GM12872 (cell line): ENCODE data around the gene JCHAIN.

ENCODE experiments used
- TF ChIP-seq, protein P1 (sequence below): IDR thresholded peaks from 3 replicates; pipeline ENCODE4 v1.5.1; 2011; ENCODE audit warnings: low read depth, mild to moderate bottlenecking, low read length, moderate library complexity; ENCODE audit not compliant: insufficient read depth

JCHAIN gene

DNA sequence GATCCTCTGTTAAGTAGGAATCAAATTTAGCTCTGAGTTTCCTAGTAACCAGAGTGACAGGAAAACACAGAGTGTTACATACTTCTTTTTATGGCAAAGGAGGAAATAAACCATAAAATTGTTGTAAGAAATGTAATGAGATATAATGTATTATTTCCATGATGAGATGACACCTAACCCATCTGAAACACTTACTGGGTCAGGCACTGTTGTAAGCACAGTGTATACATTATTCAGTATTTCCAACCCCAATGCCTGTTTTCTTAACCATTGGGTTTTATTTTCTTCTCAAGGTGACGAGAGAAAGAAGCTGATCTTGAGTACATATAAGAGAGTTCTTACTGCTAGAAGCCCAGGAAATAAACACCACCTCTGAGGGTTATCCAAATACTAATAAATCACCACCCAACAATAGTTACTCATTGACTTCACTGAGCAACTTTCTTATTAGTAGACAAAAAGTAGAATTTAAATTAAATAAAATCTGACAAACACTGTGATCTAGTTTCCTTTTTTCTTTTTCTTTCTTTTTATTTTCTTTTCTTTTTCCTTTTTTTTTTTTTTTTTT lies 42.0 kb downstream of the JCHAIN start:
- TF ChIP-seq, protein P1, sequence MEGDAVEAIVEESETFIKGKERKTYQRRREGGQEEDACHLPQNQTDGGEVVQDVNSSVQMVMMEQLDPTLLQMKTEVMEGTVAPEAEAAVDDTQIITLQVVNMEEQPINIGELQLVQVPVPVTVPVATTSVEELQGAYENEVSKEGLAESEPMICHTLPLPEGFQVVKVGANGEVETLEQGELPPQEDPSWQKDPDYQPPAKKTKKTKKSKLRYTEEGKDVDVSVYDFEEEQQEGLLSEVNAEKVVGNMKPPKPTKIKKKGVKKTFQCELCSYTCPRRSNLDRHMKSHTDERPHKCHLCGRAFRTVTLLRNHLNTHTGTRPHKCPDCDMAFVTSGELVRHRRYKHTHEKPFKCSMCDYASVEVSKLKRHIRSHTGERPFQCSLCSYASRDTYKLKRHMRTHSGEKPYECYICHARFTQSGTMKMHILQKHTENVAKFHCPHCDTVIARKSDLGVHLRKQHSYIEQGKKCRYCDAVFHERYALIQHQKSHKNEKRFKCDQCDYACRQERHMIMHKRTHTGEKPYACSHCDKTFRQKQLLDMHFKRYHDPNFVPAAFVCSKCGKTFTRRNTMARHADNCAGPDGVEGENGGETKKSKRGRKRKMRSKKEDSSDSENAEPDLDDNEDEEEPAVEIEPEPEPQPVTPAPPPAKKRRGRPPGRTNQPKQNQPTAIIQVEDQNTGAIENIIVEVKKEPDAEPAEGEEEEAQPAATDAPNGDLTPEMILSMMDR: no peak

DNA sequence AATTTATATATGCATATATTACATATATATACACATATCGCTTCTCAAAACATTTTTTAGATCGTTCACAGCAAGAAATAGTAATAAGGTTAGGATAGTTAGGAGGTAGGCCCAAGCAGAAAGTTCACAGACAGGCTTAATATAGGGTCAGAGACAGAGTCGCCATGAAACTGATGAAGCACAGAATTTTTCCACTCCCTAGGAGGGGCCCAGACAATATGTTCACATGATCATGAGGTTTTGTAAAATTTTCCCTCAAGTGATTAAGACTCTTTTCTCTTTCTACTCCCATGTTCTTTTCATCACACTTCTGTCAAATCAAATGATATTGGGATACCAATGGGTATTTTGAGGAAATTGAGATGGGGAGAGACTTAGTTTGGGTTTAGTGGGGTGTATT lies 43.0 kb downstream of the JCHAIN start:
- TF ChIP-seq, protein P1: no peak

DNA sequence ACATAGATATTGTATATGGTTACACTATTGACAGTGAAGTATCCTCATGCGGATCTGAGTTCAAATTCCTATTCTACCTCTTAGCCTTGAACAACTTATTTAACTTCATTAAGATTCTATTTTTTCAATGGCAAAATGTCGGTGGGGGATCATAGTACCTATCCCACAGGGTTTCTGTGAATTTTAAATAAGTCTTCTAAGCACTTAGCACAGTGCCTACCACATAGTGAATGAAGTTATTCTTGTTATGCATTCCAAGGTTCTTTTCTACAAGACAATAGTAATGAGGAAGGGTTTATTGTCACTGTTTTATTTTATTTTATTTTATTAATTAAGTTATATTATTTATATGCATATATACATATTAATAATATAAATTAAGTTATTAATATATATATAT lies 46.5 kb downstream of the JCHAIN start:
- TF ChIP-seq, protein P1: no peak

DNA sequence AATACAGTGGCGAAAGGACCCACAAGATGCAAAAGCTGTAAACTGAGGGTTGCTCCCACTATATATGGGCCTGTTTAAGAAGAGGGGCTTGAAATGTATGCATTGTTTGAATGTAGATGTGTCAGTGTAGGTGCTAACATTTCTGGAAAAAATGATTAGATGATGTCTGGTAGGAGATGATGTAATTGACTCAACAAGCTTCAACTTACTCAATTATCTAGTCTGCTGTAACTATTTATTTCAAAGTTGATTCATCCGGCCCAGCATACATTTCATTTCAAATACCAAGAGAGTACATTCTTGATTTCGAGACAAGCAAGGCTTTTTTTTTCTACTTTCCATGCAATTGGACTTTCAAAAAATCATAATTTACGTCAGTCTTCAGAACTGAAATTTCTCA lies 47.0 kb downstream of the JCHAIN start:
- TF ChIP-seq, protein P1: no peak

DNA sequence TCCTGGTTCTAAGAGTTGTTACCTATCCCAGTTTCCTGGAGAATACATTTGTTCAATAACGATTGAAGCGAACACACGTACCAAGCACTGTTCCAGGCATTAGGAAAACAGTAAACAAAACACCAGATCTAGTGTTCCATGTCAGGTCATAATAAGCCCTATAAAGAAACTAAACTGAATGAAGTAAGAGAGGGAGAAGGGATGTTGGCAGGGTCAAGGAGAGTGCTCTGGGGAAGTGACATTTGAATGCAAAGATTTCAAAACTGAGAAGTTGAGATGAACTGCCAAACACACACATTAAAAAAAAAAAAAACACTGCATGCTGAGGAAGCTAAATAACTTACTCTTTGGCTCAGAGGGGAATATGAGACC lies 52.1 kb downstream of the JCHAIN start:
- TF ChIP-seq, protein P1: no peak

DNA sequence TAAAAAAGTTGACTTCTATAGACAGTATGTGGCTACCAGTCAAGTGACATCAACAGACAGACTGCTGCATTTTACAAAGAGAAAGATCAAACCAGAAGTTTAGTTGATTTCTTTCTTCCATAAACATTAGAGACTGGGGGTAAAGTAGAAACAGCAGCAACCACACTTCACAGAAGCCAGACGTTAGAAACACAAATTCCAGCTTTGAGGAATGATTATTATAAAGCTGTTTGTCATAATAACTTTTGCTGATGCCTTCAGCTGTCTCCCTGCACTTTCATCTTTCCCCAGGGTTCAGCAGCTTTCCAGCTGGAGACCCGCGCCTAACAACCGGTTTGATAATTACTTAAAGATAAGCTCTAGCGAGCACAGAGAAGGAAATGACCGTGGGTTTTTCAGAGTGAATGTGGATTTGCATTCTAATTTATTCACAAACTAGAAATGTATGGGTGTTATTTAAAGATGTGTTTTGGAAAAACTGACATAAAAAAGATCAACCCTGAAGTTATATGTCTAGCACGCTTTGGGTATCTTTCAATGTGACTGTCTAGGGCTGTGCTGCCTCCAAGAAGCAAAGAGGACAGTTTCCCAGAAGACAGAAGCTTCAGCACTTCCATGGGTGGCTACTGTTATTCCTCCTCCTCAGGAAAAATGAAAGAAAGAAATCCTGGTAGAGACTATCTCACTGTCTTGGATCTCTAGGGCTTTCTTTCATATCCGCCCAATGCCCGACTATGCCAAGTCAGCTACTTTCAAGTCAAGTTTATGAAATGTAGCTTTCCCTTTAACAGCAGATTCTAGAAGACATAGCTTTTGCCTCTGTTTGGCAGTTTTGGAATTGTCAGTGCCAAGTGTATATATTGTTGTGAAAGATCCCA lies 52.8 kb downstream of the JCHAIN start:
- TF ChIP-seq, protein P1: no peak

DNA sequence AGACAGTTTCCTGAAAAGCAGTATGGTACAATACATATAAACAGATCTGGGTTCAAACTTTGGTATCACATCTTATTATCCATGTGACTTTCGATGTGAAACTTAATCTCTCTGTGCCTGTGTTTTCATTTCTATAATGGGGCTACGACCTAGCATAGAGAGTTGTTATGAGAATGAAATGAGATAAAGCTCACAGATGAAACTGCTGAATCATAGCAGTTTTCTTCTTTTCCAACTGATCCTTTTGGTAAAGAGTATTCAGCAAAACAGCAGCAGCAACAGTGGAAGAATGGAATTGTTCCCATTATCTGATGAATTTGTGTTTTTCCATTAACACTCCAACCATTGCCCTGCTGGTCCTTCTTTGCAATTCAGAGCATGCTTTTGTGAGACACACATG lies 58.0 kb downstream of the JCHAIN start:
- TF ChIP-seq, protein P1: no peak
